ENCODE results near the gene ARHGAP42. TPM values are rescaled to one million over a fixed set of nuclear protein-coding genes. Genes with fewer than 3 reads are reported as not detected.

The ARHGAP42 gene
- total RNA-seq, 1 donor from 2014 or later = 0.10 TPM

DNA sequence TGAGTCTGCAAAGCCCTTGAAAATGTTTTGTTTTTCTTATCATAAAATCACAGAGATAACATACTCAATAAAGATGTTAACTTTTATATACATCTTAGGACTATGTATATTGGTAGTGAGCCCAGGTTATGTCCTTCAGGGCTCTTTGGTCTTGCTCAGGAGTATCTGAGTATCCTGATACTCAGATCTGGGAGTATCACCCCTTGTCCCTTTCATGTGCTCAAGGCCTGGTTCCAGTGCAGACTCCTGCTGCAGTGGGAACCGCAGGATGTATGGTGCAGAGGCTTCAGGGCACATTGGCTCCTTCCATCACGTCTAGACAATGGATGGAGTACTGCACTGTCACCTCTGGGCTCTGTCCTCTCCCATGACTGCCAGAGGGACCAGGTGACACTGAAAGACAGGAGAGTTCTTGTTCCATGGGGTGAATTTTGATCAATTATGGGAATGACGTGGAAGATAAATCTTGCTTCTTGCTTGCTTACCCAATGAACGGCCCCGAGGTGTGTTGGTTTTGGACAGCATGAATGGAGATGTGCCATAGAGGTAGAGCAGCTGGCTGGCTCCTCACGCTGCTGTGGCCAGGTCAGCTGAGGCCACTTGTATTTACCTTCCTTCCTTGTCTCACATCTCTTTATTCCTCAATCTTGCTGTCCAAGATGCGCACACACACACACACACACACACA lies 215.5 kb downstream of the ARHGAP42 start:
- Mint-ChIP-seq H3K36me3 (ENCODE audit: low read depth) (no peaks in the 10 kb centered on the region), H3K9me3 (no peaks in the 10 kb centered on the region), H3K27me3 (ENCODE audit: insufficient read depth) (no peaks in the 10 kb centered on the region), H3K27ac (no peak overlapping the region), H3K4me3 (no peak overlapping the region), H3K4me1 (ENCODE audit: low read depth) (no peaks in the 10 kb centered on the region)
- DNase-seq (ENCODE audit: low spot score) = no peak
- intact Hi-C loops (cut with micrococcal nuclease) = no loop called here

DNA sequence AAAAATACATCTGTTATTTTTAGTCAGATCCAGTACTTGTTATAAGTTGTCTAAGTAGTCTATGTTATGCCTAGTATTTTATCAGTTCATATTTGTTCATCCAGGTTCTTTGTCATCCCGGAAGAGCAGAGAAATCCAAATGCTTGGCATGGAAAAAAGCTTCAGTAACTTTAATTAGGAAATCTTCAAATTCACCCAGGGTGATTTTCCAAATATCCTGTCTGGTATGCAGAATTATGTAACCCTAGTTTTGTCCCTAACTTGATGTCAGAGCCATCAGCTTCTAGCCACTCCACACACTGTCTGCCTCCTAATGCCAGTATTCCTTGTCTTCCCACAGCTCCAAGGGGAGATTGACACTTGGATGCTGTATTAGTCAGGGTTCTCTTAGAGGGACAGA lies 216.2 kb downstream of the ARHGAP42 start:
- H3K36me3 Mint-ChIP-seq (ENCODE audit: low read depth) = no peaks in the 10 kb centered on the region
- H3K9me3 Mint-ChIP-seq = no peaks in the 10 kb centered on the region
- intact Hi-C loops (cut with micrococcal nuclease) = no loop called here

GRCh38 chr11:100905684-100906083 lies 218.6 kb downstream of the ARHGAP42 start:
- DNase-seq (ENCODE audit: low spot score) = no peak
- Mint-ChIP-seq H3K4me1 (ENCODE audit: low read depth) (no peaks in the 10 kb centered on the region), H3K9me3 (no peaks in the 10 kb centered on the region), H3K27me3 (ENCODE audit: insufficient read depth) (no peaks in the 10 kb centered on the region), H3K36me3 (ENCODE audit: low read depth) (no peaks in the 10 kb centered on the region), H3K27ac (no peak overlapping the region), H3K4me3 (no peak overlapping the region)
- intact Hi-C loops (cut with micrococcal nuclease) = no loop called here

More for the DNA sequence above, 216.2 kb downstream of the ARHGAP42 start:
- Mint-ChIP-seq H3K4me1 (ENCODE audit: low read depth) (no peaks in the 10 kb centered on the region), H3K4me3 (no peak overlapping the region), H3K27ac (no peak overlapping the region), H3K27me3 (ENCODE audit: insufficient read depth) (no peaks in the 10 kb centered on the region)
- no peak for DNase-seq (ENCODE audit: low spot score)

DNA sequence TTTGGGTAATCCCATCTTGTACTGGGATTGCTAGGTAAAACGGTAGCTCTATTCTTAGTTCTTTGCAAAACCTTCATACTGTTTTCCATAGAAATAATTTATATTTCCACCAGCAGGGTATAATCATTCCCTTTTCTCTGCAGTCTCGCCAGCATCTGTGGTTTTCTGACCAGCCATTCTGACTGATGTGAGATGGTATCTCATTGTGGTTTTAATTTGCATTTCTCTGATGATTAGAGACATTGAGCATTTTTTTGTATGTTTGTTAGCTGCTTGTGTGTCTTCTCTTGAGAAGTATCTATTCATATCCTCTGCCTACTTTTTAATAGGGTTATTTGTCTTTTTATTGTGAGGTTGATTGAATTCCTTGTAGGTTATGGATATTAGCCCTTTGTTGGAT lies 221.7 kb downstream of the ARHGAP42 start:
- Mint-ChIP-seq H3K27ac (no peak overlapping the region), H3K4me3 (no peak overlapping the region), H3K9me3 (no peaks in the 10 kb centered on the region), H3K36me3 (ENCODE audit: low read depth) (no peaks in the 10 kb centered on the region), H3K4me1 (ENCODE audit: low read depth) (no peaks in the 10 kb centered on the region), H3K27me3 (ENCODE audit: insufficient read depth) (no peaks in the 10 kb centered on the region)
- DNase-seq (ENCODE audit: low spot score) = no peak
- intact Hi-C loops (cut with micrococcal nuclease) = no loop called here

GRCh38 chr11:100910808-100911207 lies 223.7 kb downstream of the ARHGAP42 start:
- Mint-ChIP-seq H3K27me3 (ENCODE audit: insufficient read depth) (no peaks in the 10 kb centered on the region), H3K27ac (no peak overlapping the region), H3K4me1 (ENCODE audit: low read depth) (no peaks in the 10 kb centered on the region), H3K4me3 (no peak overlapping the region), H3K36me3 (ENCODE audit: low read depth) (no peaks in the 10 kb centered on the region), H3K9me3 (no peaks in the 10 kb centered on the region)
- intact Hi-C loops (cut with micrococcal nuclease) = no loop called here
- DNase-seq (ENCODE audit: low spot score) = no peak

DNA sequence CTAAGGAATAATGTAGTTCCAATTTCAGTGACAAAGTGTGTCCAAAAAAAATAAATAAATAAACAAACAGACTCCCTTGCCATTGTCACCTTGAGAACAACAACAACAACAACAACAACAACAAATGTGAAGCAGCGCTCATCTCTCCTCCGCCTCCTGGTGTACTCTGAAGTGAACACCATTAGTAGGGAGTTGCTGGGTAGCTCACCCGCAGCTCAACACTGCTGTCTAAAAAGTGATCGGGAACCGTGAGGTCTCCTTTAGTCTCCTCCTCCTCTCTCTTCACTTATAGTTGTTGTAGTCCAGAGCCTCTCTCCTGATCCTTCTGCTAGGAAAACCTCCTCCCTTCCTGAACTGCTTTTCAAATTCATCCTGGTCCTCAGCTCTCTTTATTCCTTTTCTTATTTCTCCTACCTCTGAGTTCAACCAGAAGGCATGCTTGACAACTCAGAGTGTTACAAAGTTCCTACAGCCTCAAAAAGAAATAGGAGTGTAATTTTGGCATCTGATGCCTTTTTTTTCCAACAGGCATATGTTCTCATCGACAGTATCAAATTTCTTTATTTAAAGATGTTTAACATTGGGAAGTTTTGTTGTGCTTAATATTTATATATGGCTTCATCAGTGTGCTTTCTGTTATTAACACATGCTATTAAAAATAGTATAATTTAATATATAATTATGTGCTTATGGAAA lies 227.5 kb downstream of the ARHGAP42 start:
- no peak overlapping the region for H3K4me3 Mint-ChIP-seq
- no peak overlapping the region for H3K27ac Mint-ChIP-seq
- no peaks in the 10 kb centered on the region for H3K9me3 Mint-ChIP-seq
- intact Hi-C loops (cut with micrococcal nuclease) = no loop called here
- no peaks in the 10 kb centered on the region for H3K4me1 Mint-ChIP-seq (ENCODE audit: low read depth)
- no peaks in the 10 kb centered on the region for H3K36me3 Mint-ChIP-seq (ENCODE audit: low read depth)
- no peak for DNase-seq (ENCODE audit: low spot score)
- no peaks in the 10 kb centered on the region for H3K27me3 Mint-ChIP-seq (ENCODE audit: insufficient read depth)

GRCh38 chr11:100918551-100919500 lies 231.7 kb downstream of the ARHGAP42 start:
- Mint-ChIP-seq H3K9me3 (no peaks in the 10 kb centered on the region), H3K27me3 (ENCODE audit: insufficient read depth) (no peaks in the 10 kb centered on the region), H3K4me3 (no peak overlapping the region), H3K36me3 (ENCODE audit: low read depth) (no peaks in the 10 kb centered on the region), H3K27ac (no peak overlapping the region), H3K4me1 (ENCODE audit: low read depth) (no peaks in the 10 kb centered on the region)
- DNase-seq (ENCODE audit: low spot score) = no peak
- intact Hi-C loops (cut with micrococcal nuclease) = no loop called here

DNA sequence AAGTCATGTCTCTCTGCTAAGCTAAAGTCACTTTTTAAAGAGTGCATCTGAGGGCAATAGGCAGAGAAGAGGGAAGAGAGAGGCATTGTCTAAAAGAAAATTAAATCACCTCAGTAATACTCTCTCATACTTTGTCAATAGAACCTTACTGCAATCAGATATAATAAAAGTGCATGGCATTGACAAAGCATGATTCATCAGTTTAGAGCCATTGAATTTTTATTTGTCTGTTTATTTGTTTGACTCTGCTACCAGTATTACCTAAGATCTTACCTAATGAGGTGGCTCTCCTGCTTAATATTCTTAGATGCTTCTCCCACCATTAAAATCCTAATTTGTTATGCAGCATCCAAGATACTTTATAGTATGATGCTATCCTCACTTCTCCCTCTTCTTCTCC lies 233.5 kb downstream of the ARHGAP42 start:
- Mint-ChIP-seq H3K27me3 (ENCODE audit: insufficient read depth) (no peaks in the 10 kb centered on the region), H3K4me3 (no peak overlapping the region), H3K36me3 (ENCODE audit: low read depth) (no peaks in the 10 kb centered on the region), H3K9me3 (no peaks in the 10 kb centered on the region), H3K27ac (no peak overlapping the region), H3K4me1 (ENCODE audit: low read depth) (no peaks in the 10 kb centered on the region)
- DNase-seq (ENCODE audit: low spot score) = no peak
- intact Hi-C loops (cut with micrococcal nuclease) = no loop called here

- Mint-ChIP-seq H3K27ac (no peak overlapping the region), H3K36me3 (ENCODE audit: low read depth) (no peaks in the 10 kb centered on the region), H3K4me3 (no peak overlapping the region), H3K4me1 (ENCODE audit: low read depth) (no peaks in the 10 kb centered on the region), H3K9me3 (no peaks in the 10 kb centered on the region), H3K27me3 (ENCODE audit: insufficient read depth) (no peaks in the 10 kb centered on the region)
- DNase-seq (ENCODE audit: low spot score) = no peak
- intact Hi-C loops (cut with micrococcal nuclease) = no loop called here
Observed at GRCh38 chr11:100922121-100922520, 235.0 kb downstream of the ARHGAP42 start.

DNA sequence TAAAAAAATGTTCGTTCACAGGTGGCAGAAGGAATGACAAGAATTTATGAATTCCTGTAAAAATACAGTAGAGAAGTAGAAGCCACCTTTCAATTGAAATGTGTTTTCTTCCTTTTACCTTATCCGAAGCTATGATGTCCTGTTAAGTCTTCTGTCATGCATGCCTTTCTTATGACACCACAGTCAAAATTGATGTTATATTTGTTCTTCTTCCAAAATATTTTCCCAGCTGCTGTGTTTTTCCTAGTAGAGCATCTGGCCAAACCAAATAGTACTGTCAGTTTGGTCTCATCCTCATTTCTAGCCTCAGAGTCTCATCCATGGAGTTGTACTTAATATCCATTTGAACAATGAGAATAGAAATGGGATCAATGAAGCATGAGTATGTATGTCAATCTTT lies 236.5 kb downstream of the ARHGAP42 start:
- Mint-ChIP-seq H3K9me3 (no peaks in the 10 kb centered on the region), H3K4me1 (ENCODE audit: low read depth) (no peaks in the 10 kb centered on the region), H3K27me3 (ENCODE audit: insufficient read depth) (no peaks in the 10 kb centered on the region), H3K4me3 (no peak overlapping the region), H3K27ac (no peak overlapping the region), H3K36me3 (ENCODE audit: low read depth) (no peaks in the 10 kb centered on the region)
- DNase-seq (ENCODE audit: low spot score) = no peak
- intact Hi-C loops (cut with micrococcal nuclease) = no loop called here

GRCh38 chr11:100925935-100926334 lies 238.8 kb downstream of the ARHGAP42 start:
- Mint-ChIP-seq H3K4me3 (no peak overlapping the region), H3K4me1 (ENCODE audit: low read depth) (no peaks in the 10 kb centered on the region), H3K36me3 (ENCODE audit: low read depth) (no peaks in the 10 kb centered on the region), H3K27me3 (ENCODE audit: insufficient read depth) (no peaks in the 10 kb centered on the region), H3K9me3 (no peaks in the 10 kb centered on the region), H3K27ac (no peak overlapping the region)
- intact Hi-C loops (cut with micrococcal nuclease) = no loop called here
- DNase-seq (ENCODE audit: low spot score) = no peak

- intact Hi-C loops (cut with micrococcal nuclease) = no loop called here
- H3K4me3 Mint-ChIP-seq = no peak overlapping the region
Observed at GRCh38 chr11:100927579-100927978, 240.5 kb downstream of the ARHGAP42 start.

DNA sequence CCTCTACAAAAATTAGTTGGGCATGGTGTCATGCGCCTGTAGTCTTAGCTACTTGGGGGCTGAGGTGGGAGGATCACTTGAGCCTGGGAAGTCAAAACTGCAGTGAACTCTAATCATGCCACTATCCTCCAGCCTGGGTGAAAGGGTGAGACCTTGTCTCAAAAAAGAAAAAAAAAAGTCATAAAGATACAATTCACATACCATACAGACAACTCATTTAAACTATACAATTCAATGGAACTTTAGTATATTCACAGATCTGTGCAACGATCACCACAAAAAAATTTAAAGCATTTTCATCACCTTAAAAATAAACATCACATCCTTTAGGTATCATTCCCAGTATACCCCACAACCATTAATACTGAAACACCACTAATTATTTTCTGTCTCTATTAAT lies 241.3 kb downstream of the ARHGAP42 start:
- H3K4me3 Mint-ChIP-seq = no peak overlapping the region
- H3K36me3 Mint-ChIP-seq (ENCODE audit: low read depth) = no peaks in the 10 kb centered on the region
- H3K4me1 Mint-ChIP-seq (ENCODE audit: low read depth) = no peaks in the 10 kb centered on the region
- intact Hi-C loops (cut with micrococcal nuclease) = no loop called here
- DNase-seq (ENCODE audit: low spot score) = no peak
- H3K9me3 Mint-ChIP-seq = no peaks in the 10 kb centered on the region
- no peak overlapping the region for H3K27ac Mint-ChIP-seq
- H3K27me3 Mint-ChIP-seq (ENCODE audit: insufficient read depth) = no peaks in the 10 kb centered on the region

More at GRCh38 chr11:100927579-100927978, 240.5 kb downstream of the ARHGAP42 start:
- H3K27me3 Mint-ChIP-seq (ENCODE audit: insufficient read depth) = no peaks in the 10 kb centered on the region
- no peaks in the 10 kb centered on the region for H3K4me1 Mint-ChIP-seq (ENCODE audit: low read depth)
- H3K9me3 Mint-ChIP-seq = no peaks in the 10 kb centered on the region
- DNase-seq (ENCODE audit: low spot score) = no peak
- no peaks in the 10 kb centered on the region for H3K36me3 Mint-ChIP-seq (ENCODE audit: low read depth)
- H3K27ac Mint-ChIP-seq = no peak overlapping the region
